ENCODE data around the gene ARFGEF2.
"Not testable (repeated sequence)": the region's sequence is repeated elsewhere in the genome, so short reads cannot be mapped to it uniquely, and the experiment has no call there.

ARFGEF2 gene

GRCh38 chr20:48956052-48956451 lies 34.5 kb downstream of the ARFGEF2 start:
- FAIRE-seq = no peak

GRCh38 chr20:48957053-48957481 lies 35.6 kb downstream of the ARFGEF2 start:
- FAIRE-seq = no peak

- no peak for FAIRE-seq
These were observed 36.0 kb downstream of the ARFGEF2 start for GRCh38 chr20:48957533-48957932.

GRCh38 chr20:48958743-48959142 lies 37.2 kb downstream of the ARFGEF2 start:
- no peak for FAIRE-seq

- FAIRE-seq = no peak
These were observed 38.5 kb downstream of the ARFGEF2 start for GRCh38 chr20:48959899-48960550.

- FAIRE-seq = no peak
These were observed 40.9 kb downstream of the ARFGEF2 start for GRCh38 chr20:48962421-48962820.

GRCh38 chr20:48962976-48963771 lies 41.7 kb downstream of the ARFGEF2 start:
- FAIRE-seq = no peak

- FAIRE-seq = no peak
These were observed 43.8 kb downstream of the ARFGEF2 start for GRCh38 chr20:48965189-48965910.

GRCh38 chr20:48970681-48971365 lies 49.3 kb downstream of the ARFGEF2 start:
- no peak for FAIRE-seq

GRCh38 chr20:48971956-48972355 lies 50.4 kb downstream of the ARFGEF2 start:
- FAIRE-seq = no peak

- FAIRE-seq = no peak
These were observed 51.3 kb downstream of the ARFGEF2 start for GRCh38 chr20:48972816-48973215.

GRCh38 chr20:48975955-48976354 lies 54.4 kb downstream of the ARFGEF2 start:
- FAIRE-seq = no peak

GRCh38 chr20:48979980-48980379 lies 58.5 kb downstream of the ARFGEF2 start:
- FAIRE-seq = not testable (repeated sequence)

- FAIRE-seq = no peak
These were observed 62.2 kb downstream of the ARFGEF2 start for GRCh38 chr20:48983423-48984400.

GRCh38 chr20:48984575-48985219 lies 63.2 kb downstream of the ARFGEF2 start:
- no peak for FAIRE-seq

- no peak for FAIRE-seq
These were observed 65.4 kb downstream of the ARFGEF2 start for GRCh38 chr20:48986899-48987298.

- FAIRE-seq = no peak
These were observed 69.0 kb downstream of the ARFGEF2 start for GRCh38 chr20:48990467-48990866.

GRCh38 chr20:48995589-48995988 lies 74.1 kb downstream of the ARFGEF2 start:
- FAIRE-seq = no peak

GRCh38 chr20:48999890-49000870 lies 78.7 kb downstream of the ARFGEF2 start:
- no peak for FAIRE-seq

GRCh38 chr20:49001741-49002140 lies 80.2 kb downstream of the ARFGEF2 start:
- FAIRE-seq = no peak
